ENCODE measurements around the gene PXDN.

DNA sequence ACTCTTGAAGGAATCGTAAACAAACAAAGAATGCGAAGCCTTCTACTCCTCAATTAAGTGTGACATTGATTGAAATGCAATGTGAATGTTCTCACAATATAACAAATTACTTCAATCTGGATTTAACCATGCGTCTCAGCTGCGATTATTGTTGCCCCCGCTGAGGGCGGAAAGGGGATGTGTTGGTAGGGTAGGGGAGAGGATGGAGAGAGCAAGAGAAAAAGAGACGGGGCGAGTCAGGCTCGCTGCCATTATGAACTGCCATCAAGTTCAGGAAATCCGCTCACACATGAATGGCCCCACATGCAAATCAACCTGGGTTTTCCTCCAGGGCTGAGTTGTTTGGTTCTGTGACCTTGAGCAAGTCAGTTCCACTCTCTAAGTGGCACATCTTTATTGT lies 129.8 kb downstream of the PXDN start:
- TF ChIP-seq, protein P1, sequence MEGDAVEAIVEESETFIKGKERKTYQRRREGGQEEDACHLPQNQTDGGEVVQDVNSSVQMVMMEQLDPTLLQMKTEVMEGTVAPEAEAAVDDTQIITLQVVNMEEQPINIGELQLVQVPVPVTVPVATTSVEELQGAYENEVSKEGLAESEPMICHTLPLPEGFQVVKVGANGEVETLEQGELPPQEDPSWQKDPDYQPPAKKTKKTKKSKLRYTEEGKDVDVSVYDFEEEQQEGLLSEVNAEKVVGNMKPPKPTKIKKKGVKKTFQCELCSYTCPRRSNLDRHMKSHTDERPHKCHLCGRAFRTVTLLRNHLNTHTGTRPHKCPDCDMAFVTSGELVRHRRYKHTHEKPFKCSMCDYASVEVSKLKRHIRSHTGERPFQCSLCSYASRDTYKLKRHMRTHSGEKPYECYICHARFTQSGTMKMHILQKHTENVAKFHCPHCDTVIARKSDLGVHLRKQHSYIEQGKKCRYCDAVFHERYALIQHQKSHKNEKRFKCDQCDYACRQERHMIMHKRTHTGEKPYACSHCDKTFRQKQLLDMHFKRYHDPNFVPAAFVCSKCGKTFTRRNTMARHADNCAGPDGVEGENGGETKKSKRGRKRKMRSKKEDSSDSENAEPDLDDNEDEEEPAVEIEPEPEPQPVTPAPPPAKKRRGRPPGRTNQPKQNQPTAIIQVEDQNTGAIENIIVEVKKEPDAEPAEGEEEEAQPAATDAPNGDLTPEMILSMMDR (IDR thresholded peaks at IDR 0.05): no peak
- no peak for TF ChIP-seq EZH2 (IDR thresholded peaks at IDR 0.05; ENCODE audit: borderline replicate concordance, insufficient read depth, low read depth, low read length, poor library complexity, severe bottlenecking)
